Pancreas (tissue), 10 donors: ENCODE data around the gene UBA3. TPM values are rescaled to one million over a fixed set of nuclear protein-coding genes. Genes with fewer than 3 reads are reported as not detected.

Experiments used
- ATAC-seq, 4 donors: fragments of 200-7000 bp; cut with Tn5 transposase; one replicate each; pipeline versions ENCODE4 v1.8.0 to v1.9.1; 2020; ENCODE audit warnings: mild to moderate bottlenecking in 4 of 4, moderate library complexity in 4 of 4
- DNase-seq, 6 donors: peaks; one replicate each; pipeline ENCODE4 v3.0.0-alpha.2; 2020
- FAIRE-seq: peaks from 2 replicates; lab custom pipeline; 2012; peaks lifted over from hg19 to GRCh38; lab: Jason Lieb, UNC
- H3K27ac ChIP-seq, 4 donors: fragments of 200-600 bp; sonication (generic); 1 replicate in 3 of 4; 2 replicates in 1 of 4; pipeline versions ENCODE4 v1.5.0 to v1.8.0; 2020
- H3K27me3 ChIP-seq, 4 donors: fragments of 200-600 bp; one replicate each; pipeline ENCODE4 v1.8.0; 2021
- H3K36me3 ChIP-seq, 3 donors: fragments of 200-600 bp; sonication (generic) in 1 of 3; one replicate each; pipeline versions ENCODE4 v1.5.0 to v1.8.0; 2020 to 2021
- H3K4me1 ChIP-seq, 3 donors: fragments of 200-600 bp; one replicate each; pipeline ENCODE4 v1.8.0; 2021
- H3K4me3 ChIP-seq, 4 donors: fragments of 200-600 bp; sonication (generic) in 2 of 4; one replicate each; pipeline versions ENCODE4 v1.5.0 to v1.8.0; 2020 to 2021
- H3K9me3 ChIP-seq, 4 donors: fragments of 200-600 bp; one replicate each; pipeline ENCODE4 v1.8.0; 2021
- WGBS, 2 donors: extraction: QIAGEN DNeasy Blood & Tissue Kit; methylation state at CpG; one replicate each; pipeline ENCODE4 v1.1.7; 2013; 5-methylcytosine and 5-hydroxymethylcytosine counted together
- intact Hi-C, 3 donors: fragments of 100-400 bp; cut with DNase I; formaldehyde crosslinking; loops; one replicate each; pipeline versions ENCODE4 v1.11.1 to v1.14.2; 2022
- microRNA-seq, 2 donors: library from miRNA; unstranded; fragments of <30 nt; microRNA quantifications; one replicate each; pipeline versions ENCODE4 to v1.1.0, GENCODE V29; 2019 to 2020
- polyA plus RNA-seq, 2 donors: library from polyadenylated mRNA; stranded (reverse); fragments of 200-250 nt; gene quantifications; one replicate each; pipeline ENCODE4 v1.2.3, GENCODE V29; 2013
- total RNA-seq, 6 donors: library from RNA; stranded (reverse); fragmentation: NEBNext Ultra II Directional in 4 of 6; extraction: Animal tissue kit (Norgen Biotek cat#: 25700) in 4 of 6; gene quantifications; one replicate each; pipeline versions ENCODE4 v1.2.1 to v1.2.4, GENCODE V29; 2021 to 2023
- TF ChIP-seq, protein P1 (sequence below), 4 donors: fragments of 200-600 bp; sonication (generic) in 3 of 4; IDR thresholded peaks; one replicate each; pipeline versions ENCODE4 v1.5.0 to v1.8.0; 2021; ENCODE audit warnings: antibody characterized with exemption in 4 of 4
- donor health status: healthy with polysubstance abuse.
- donor health status: DM: no; HTN: no; CAD: no; lungs with moderate emphysema.
- donor health status: DM: no; HTN: no; CAD: no.
- donor health status: control.
- donor health status: control.
- donor health status: Bipolar disorder and iron deficiency.
- donor health status: DM: yes; HTN: yes; CAD: no.
- donor health status: DM: no; HTN: no; CAD: no.
- donor health status: DM: no; HTN: no; CAD: no.
- donor health status: DM: yes; HTN: yes; CAD: no.

UBA3 gene
- total and polyA plus RNA-seq, 8 donors = 11.7 to 32.9 (median 17.1) TPM

DNA sequence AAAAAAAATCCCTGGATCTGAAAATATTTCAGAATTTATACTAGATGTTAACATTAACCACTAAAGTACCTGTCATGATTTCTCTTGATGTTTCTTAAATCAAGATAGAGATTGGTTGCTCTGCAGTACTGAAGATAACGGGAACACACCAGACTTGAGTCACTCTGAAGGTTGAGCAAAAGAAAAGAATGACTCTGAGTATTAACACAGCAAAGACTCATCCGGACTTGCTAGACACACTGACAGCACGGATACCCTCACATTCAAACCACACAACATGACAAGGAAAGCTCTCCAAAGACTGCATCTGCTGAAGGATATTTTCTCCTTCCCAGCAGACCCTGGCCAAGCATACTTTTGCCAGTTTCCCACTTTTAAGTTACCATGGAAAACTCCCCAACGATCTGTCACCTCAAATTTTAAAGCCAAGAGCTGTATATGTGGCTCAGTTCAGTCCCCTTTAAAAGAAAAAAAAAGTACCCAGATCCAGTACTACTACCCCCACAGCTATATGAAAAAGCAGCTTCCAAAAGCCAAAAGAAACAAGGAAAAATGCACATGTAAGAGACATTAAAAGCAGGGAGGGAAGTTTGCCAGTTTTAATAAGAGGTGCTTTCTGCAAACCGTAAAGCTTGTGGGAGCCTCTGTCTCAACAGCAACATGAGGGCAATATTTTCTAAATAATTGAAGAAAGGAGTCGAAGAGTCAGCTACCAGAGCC, 74.9 kb downstream of the UBA3 start:
- Histone ChIP-seq H3K4me3 (no peak overlapping the region), H3K9me3 (no peaks in the 10 kb centered on the region), H3K27ac (no peak overlapping the region), H3K27me3 (no peaks in the 10 kb centered on the region), H3K36me3 (peaks cover 0 to 46% (median 4%) of the 10 kb centered on the region in 3 donors), H3K4me1 (no peaks in the 10 kb centered on the region)
- intact Hi-C loops = no loop called here
- TF ChIP-seq, protein P1, sequence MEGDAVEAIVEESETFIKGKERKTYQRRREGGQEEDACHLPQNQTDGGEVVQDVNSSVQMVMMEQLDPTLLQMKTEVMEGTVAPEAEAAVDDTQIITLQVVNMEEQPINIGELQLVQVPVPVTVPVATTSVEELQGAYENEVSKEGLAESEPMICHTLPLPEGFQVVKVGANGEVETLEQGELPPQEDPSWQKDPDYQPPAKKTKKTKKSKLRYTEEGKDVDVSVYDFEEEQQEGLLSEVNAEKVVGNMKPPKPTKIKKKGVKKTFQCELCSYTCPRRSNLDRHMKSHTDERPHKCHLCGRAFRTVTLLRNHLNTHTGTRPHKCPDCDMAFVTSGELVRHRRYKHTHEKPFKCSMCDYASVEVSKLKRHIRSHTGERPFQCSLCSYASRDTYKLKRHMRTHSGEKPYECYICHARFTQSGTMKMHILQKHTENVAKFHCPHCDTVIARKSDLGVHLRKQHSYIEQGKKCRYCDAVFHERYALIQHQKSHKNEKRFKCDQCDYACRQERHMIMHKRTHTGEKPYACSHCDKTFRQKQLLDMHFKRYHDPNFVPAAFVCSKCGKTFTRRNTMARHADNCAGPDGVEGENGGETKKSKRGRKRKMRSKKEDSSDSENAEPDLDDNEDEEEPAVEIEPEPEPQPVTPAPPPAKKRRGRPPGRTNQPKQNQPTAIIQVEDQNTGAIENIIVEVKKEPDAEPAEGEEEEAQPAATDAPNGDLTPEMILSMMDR (IDR thresholded peaks at IDR 0.05) = no peak
- ATAC-seq (no peak), DNase-seq (no peak), FAIRE-seq (no peak)
- WGBS, 2 donors = 84 to 90% methylated on average over 6 of the region's 6 CpGs

Small RNA genes lying within 50 kb of the gene (microRNA-seq; reads per million reads assigned to microRNA genes)
- 0 to 1.8 reads per million in 2 donors for gene MIR3136

Other genes starting within 250 kb of the UBA3 start
- gene TAFA4, start 147.8 kb downstream of the UBA3 start, total RNA-seq = not detected
- gene TAFA4, start 147.8 kb downstream of the UBA3 start, polyA plus RNA-seq = under 1 TPM; 0.11 to 0.52 TPM
- 10 to 100 TPM in 4 of 6 donors, 1 to 10 TPM in 2; 7.6 to 12.9 (median 10.8) TPM for gene EOGT, start 66.7 kb downstream of the UBA3 start, total RNA-seq
- 10 to 100 TPM; 16.9 to 19.3 TPM for gene EOGT, start 66.7 kb downstream of the UBA3 start, polyA plus RNA-seq
- 10 to 100 TPM; 15.2 to 25.9 (median 18.1) TPM for gene TMF1, start 28.0 kb downstream of the UBA3 start, total RNA-seq
- gene TMF1, start 28.0 kb downstream of the UBA3 start, polyA plus RNA-seq = 10 to 100 TPM in 1 of 2 donors, 1 to 10 TPM in 1; 5.7 to 10.7 TPM
- 10 to 100 TPM; 29.5 to 78.9 (median 38.8) TPM for gene ARL6IP5, start 4.6 kb upstream of the UBA3 start, total RNA-seq
- 10 to 100 TPM; 42.4 to 47.7 TPM for gene ARL6IP5, start 4.6 kb upstream of the UBA3 start, polyA plus RNA-seq
- under 1 TPM in 1 of 6 donors, not detected in 5; 0.08 TPM for gene LMOD3, start 42.2 kb upstream of the UBA3 start, total RNA-seq
- not detected for gene LMOD3, start 42.2 kb upstream of the UBA3 start, polyA plus RNA-seq